CD4-positive, CD25-positive, alpha-beta regulatory T cell (primary cell): Measurements from ENCODE around the gene RRP15. TPM values are rescaled to one million over a fixed set of nuclear protein-coding genes. Genes with fewer than 3 reads are reported as not detected.
A peak's percentile ranks its signal among the peaks of the same experiment; 100 is the strongest.
"Not testable (repeated sequence)": the region's sequence is repeated elsewhere in the genome, so short reads cannot be mapped to it uniquely, and the experiment has no call there.

ENCODE experiments used
- ATAC-seq, 2 donors: fragments of 150-1000 bp; cut with Tn5 transposase; one replicate each; pipeline ENCODE4 v1.10.0; 2021; ENCODE audit warnings: low read depth in 2 of 2, moderate number of reproducible peaks in 2 of 2, moderate library complexity in 1 of 2
- DNase-seq, 3 donors: peaks; one replicate each; pipeline versions ENCODE4 v3.0.0 to v3.0.0-alpha.2; 2012 to 2022; ENCODE audit warnings: mixed read lengths in 1 of 3
- H3K27ac ChIP-seq: one replicate; pipeline ENCODE4 v1.7.0; 2013; ENCODE audit warnings: mild to moderate bottlenecking, low read length; ENCODE audit not compliant: insufficient read depth, poor library complexity, severe bottlenecking
- H3K27me3 ChIP-seq: one replicate; pipeline ENCODE4 v1.7.0; 2013; ENCODE audit warnings: low read length; ENCODE audit not compliant: control insufficient read depth, insufficient read depth
- H3K36me3 ChIP-seq: one replicate; pipeline ENCODE4 v1.7.0; 2013; ENCODE audit warnings: mild to moderate bottlenecking, low read length, moderate library complexity; ENCODE audit not compliant: control insufficient read depth, insufficient read depth
- H3K4me1 ChIP-seq: 2 replicates; pipeline ENCODE4 v1.7.0; 2013; ENCODE audit warnings: mild to moderate bottlenecking, low read length; ENCODE audit not compliant: insufficient read depth, control insufficient read depth, poor library complexity, severe bottlenecking
- H3K4me3 ChIP-seq: one replicate; pipeline ENCODE4 v1.7.0; 2013; ENCODE audit warnings: low read depth, mild to moderate bottlenecking, low read length, moderate library complexity
- H3K9me3 ChIP-seq, 2 experiments: 1 replicate in 1 of 2; 2 replicates in 1 of 2; pipeline ENCODE4 v1.7.0; 2013; ENCODE audit warnings: low read length in 2 of 2, mild to moderate bottlenecking in 1 of 2, moderate library complexity in 1 of 2; ENCODE audit not compliant: control insufficient read depth in 2 of 2
- H3K27ac Mint-ChIP-seq, 3 donors: one replicate each; pipeline ENCODE4 v1.8.0; 2020 to 2022; ENCODE audit warnings: mild to moderate bottlenecking in 3 of 3, mixed read lengths in 3 of 3, moderate library complexity in 2 of 3
- H3K27me3 Mint-ChIP-seq: one replicate; pipeline ENCODE4 v1.8.0; 2022; ENCODE audit warnings: mild to moderate bottlenecking, mixed read lengths
- H3K36me3 Mint-ChIP-seq: one replicate; pipeline ENCODE4 v1.8.0; 2020; ENCODE audit warnings: mixed read lengths
- H3K4me1 Mint-ChIP-seq, 4 donors: one replicate each; pipeline ENCODE4 v1.8.0; 2020 to 2022; ENCODE audit warnings: mixed read lengths in 4 of 4, mild to moderate bottlenecking in 1 of 4
- H3K4me3 Mint-ChIP-seq, 4 donors: one replicate each; pipeline ENCODE4 v1.8.0; 2020 to 2022; ENCODE audit warnings: mild to moderate bottlenecking in 4 of 4, mixed read lengths in 4 of 4, moderate library complexity in 3 of 4
- H3K9me3 Mint-ChIP-seq, 7 donors: one replicate each; pipeline ENCODE4 v1.8.0; 2020 to 2022; ENCODE audit warnings: mixed read lengths in 7 of 7, mild to moderate bottlenecking in 3 of 7, moderate library complexity in 2 of 7
- polyA plus RNA-seq, 4 donors: library from polyadenylated mRNA; unstranded; fragments of 300-500 nt; fragmentation: Illumina TruSeq; gene quantifications; one replicate each; pipeline ENCODE4 v1.2.3, GENCODE V29; 2021
- total RNA-seq: library from RNA; stranded (reverse); gene quantifications from one replicate; pipeline ENCODE4 v1.2.3, GENCODE V29; 2022

RRP15 gene
- total and polyA plus RNA-seq, 5 donors from 2014 or later: 9.2 to 22.8 (median 13.1) TPM

- DNase-seq (no peak), ATAC-seq (no peak)
- Mint-ChIP-seq H3K9me3 (no peaks in the 10 kb centered on the region), H3K27me3 (no peaks in the 10 kb centered on the region), H3K36me3 (peaks cover 33% of the 10 kb centered on the region), H3K4me1 (peaks cover 0 to 10% (median 3%) of the 10 kb centered on the region in 4 donors), H3K4me3 (no peak overlapping the region), H3K27ac (no peak overlapping the region)
- Histone ChIP-seq H3K9me3 (no peaks in the 10 kb centered on the region), H3K4me3 (no peak overlapping the region), H3K4me1 (peaks cover 4% of the 10 kb centered on the region), H3K36me3 (peaks cover 37% of the 10 kb centered on the region), H3K27ac (no peak overlapping the region), H3K27me3 (no peaks in the 10 kb centered on the region)
Measured at GRCh38 chr1:218305472-218306064, 20.5 kb downstream of the RRP15 start.

GRCh38 chr1:218312509-218312908, 27.4 kb downstream of the RRP15 start:
- Histone ChIP-seq H3K4me3 (no peak overlapping the region), H3K27me3 (no peaks in the 10 kb centered on the region), H3K27ac (no peak overlapping the region), H3K9me3 (no peaks in the 10 kb centered on the region), H3K36me3 (peaks cover 20% of the 10 kb centered on the region), H3K4me1 (no peaks in the 10 kb centered on the region)
- Mint-ChIP-seq H3K36me3 (peaks cover 35% of the 10 kb centered on the region), H3K9me3 (no peaks in the 10 kb centered on the region), H3K27ac (no peak overlapping the region), H3K27me3 (no peaks in the 10 kb centered on the region), H3K4me1 (peaks cover 0 to 5% (median 2%) of the 10 kb centered on the region in 4 donors), H3K4me3 (no peak overlapping the region)
- DNase-seq (no peak), ATAC-seq (no peak)

- Mint-ChIP-seq H3K27me3 (no peaks in the 10 kb centered on the region), H3K36me3 (peaks cover 37% of the 10 kb centered on the region), H3K9me3 (no peaks in the 10 kb centered on the region), H3K27ac (no peak overlapping the region), H3K4me3 (no peak overlapping the region), H3K4me1 (peaks cover 0 to 5% (median 2%) of the 10 kb centered on the region in 4 donors)
- H3K9me3 ChIP-seq: no peaks in the 10 kb centered on the region
- H3K4me1 ChIP-seq: no peaks in the 10 kb centered on the region
- H3K36me3 ChIP-seq: peaks cover 10% of the 10 kb centered on the region
- no peak for ATAC-seq
- no peak for DNase-seq
- no peak overlapping the region for H3K4me3 ChIP-seq
- H3K27ac ChIP-seq: no peak overlapping the region
- no peaks in the 10 kb centered on the region for H3K27me3 ChIP-seq
Measured at GRCh38 chr1:218314316-218314715, 29.2 kb downstream of the RRP15 start.

DNA sequence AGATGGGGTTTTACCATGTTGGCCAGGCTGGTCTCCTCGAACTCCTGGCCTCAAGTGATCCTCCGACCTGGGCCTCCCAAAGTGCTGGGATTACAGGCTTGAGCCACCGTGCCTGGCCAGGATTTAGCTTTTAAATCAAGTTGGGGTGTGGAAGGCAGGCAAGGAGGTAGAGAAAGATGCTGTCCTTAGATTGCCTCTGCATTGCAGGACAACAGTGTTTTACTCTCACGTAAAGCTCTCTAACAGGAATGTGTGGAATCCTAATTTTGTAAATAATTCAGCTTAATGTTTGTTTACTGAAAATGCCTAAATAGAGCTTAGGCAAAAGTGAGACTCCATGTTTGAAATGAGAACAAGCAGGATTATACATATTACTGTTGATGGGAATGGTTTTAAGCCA, 30.5 kb downstream of the RRP15 start:
- no peak overlapping the region for H3K27ac ChIP-seq
- no peak overlapping the region for H3K4me3 ChIP-seq
- Mint-ChIP-seq H3K27ac (no peak overlapping the region), H3K9me3 (peaks cover 0 to 4% (median 0%) of the 10 kb centered on the region in 7 donors), H3K27me3 (no peaks in the 10 kb centered on the region), H3K36me3 (peaks cover 34% of the 10 kb centered on the region), H3K4me1 (peaks cover 0 to 5% (median 2%) of the 10 kb centered on the region in 4 donors), H3K4me3 (no peak overlapping the region)
- H3K9me3 ChIP-seq: no peaks in the 10 kb centered on the region
- ATAC-seq: no peak
- H3K36me3 ChIP-seq: peaks cover 10% of the 10 kb centered on the region
- H3K4me1 ChIP-seq: no peaks in the 10 kb centered on the region
- DNase-seq: no peak
- H3K27me3 ChIP-seq: no peaks in the 10 kb centered on the region

DNA sequence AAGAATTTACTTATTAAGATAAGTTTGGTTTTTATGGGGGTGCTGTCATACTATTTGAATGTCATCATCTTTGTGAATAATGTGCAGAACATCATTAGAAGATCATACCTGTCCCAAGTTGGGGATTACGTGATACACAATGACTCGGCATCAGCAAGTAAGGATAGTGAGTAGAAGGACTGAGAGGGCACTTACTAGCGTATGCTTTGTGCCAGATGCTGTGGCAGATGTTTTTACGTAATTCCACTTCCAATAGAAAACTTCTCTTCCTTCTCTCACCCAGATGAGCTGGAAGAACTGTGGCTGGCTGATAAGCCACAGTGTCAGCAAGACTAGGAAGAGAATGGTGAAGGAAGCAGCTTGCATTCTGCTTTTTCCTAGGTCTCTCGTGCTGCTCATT, 32.0 kb downstream of the RRP15 start:
- no peaks in the 10 kb centered on the region for H3K27me3 Mint-ChIP-seq
- ATAC-seq: no peak
- H3K36me3 Mint-ChIP-seq: peaks cover 34% of the 10 kb centered on the region
- peaks cover 0 to 5% (median 2%) of the 10 kb centered on the region in 4 donors for H3K4me1 Mint-ChIP-seq
- H3K9me3 ChIP-seq: no peaks in the 10 kb centered on the region
- no peaks in the 10 kb centered on the region for H3K4me1 ChIP-seq
- H3K36me3 ChIP-seq: peaks cover 4% of the 10 kb centered on the region
- H3K27ac Mint-ChIP-seq: peak overlapping the region in 1 of 3 donors; percentile 69
- peaks cover 0 to 4% (median 0%) of the 10 kb centered on the region in 7 donors for H3K9me3 Mint-ChIP-seq
- no peak for DNase-seq
- no peak overlapping the region for H3K4me3 Mint-ChIP-seq
- H3K27ac ChIP-seq: no peak overlapping the region
- no peak overlapping the region for H3K4me3 ChIP-seq
- H3K27me3 ChIP-seq: no peaks in the 10 kb centered on the region

DNA sequence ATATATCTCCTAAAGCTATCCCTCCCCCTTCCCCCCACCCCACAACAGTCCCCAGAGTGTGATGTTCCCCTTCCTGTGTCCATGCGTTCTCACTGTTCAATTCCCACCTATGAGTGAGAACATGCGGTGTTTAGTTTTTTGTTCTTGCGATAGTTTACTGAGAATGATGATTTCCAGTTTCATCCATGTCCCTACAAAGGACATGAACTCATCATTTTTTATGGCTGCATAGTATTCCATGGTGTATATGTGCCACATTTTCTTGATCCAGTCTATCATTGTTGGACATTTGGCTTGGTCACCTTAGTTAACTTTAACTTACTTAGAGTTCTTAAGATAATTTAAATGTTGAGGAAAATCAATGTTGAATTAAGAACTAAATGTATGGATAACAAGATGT, 35.1 kb downstream of the RRP15 start:
- H3K4me1 ChIP-seq, H3K27ac ChIP-seq, H3K9me3 ChIP-seq, H3K4me1 Mint-ChIP-seq, DNase-seq, H3K4me3 ChIP-seq, H3K27me3 ChIP-seq, H3K27me3 Mint-ChIP-seq, H3K4me3 Mint-ChIP-seq, ATAC-seq, H3K9me3 Mint-ChIP-seq, H3K27ac Mint-ChIP-seq: not testable (repeated sequence)
- peaks cover 34% of the 10 kb centered on the region for H3K36me3 Mint-ChIP-seq
- H3K36me3 ChIP-seq: peaks cover 15% of the 10 kb centered on the region

DNA sequence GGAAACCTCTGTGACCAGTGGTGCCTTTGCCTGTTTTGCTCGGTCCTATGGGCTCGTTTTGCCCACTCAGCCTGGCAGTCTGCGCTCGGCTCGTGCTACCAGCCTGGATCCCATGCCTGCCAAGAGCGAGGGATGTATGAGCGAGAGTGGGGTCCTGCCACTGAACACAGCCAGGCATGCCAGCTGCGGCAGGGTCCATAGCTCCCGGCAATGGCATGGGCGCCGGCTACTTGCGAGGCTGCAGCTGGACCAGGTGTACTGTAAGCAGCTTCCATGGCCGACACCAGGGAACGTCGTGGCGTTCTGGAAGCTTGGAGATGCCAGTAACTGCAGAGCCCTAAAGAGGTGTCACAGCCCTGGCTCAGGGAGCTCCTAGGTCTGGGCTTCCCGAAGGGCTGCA, 37.7 kb downstream of the RRP15 start:
- no peak for ATAC-seq
- no peak overlapping the region for H3K27ac ChIP-seq
- no peaks in the 10 kb centered on the region for H3K9me3 ChIP-seq
- no peak overlapping the region for H3K4me3 ChIP-seq
- Mint-ChIP-seq H3K27me3 (no peaks in the 10 kb centered on the region), H3K4me3 (no peak overlapping the region), H3K36me3 (peaks cover 40% of the 10 kb centered on the region), H3K4me1 (peaks cover 0 to 3% (median 0%) of the 10 kb centered on the region in 4 donors), H3K27ac (peak overlapping the region in 1 of 3 donors; percentile 49), H3K9me3 (peaks cover 0 to 4% (median 0%) of the 10 kb centered on the region in 7 donors)
- DNase-seq: no peak
- no peaks in the 10 kb centered on the region for H3K27me3 ChIP-seq
- H3K4me1 ChIP-seq: no peaks in the 10 kb centered on the region
- peaks cover 10% of the 10 kb centered on the region for H3K36me3 ChIP-seq

DNA sequence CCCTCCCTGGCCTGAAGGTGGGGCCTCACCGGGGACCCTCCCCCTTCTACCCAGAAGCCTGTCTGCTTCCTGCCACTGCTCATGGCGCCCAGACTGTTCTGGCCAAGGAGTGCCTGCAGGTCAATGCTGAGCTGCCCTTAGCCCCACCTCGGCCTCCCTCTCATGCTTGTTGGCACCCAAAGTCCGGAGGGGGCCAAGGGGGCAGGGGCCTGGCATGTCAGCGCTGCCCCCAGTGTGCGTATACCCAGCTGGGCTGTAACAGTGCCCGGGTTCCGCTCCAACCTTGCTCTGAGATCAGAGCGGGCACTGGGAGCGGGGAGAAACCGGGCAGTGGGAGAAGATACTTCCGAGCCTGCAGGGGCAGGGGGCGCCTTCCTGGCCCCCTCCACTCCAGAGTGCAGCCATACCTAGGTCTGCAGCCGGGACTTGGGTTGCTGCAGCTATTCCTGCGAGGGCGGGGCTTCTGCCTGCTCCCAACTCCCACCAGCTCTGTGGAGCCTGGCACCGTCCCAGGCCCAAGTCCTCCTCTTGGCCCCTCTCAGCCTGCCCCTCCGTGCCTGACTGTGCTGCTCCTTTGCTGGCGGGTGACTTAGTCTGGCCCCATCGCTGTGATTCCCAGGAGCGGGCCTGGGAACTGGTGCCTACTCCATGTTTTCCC, 38.6 kb downstream of the RRP15 start:
- H3K27me3 ChIP-seq: no peaks in the 10 kb centered on the region
- H3K4me1 Mint-ChIP-seq: peaks cover 0 to 3% (median 0%) of the 10 kb centered on the region in 4 donors
- H3K27ac Mint-ChIP-seq: no peak overlapping the region
- no peak overlapping the region for H3K4me3 Mint-ChIP-seq
- no peak for DNase-seq
- H3K9me3 ChIP-seq: no peaks in the 10 kb centered on the region
- no peaks in the 10 kb centered on the region for H3K27me3 Mint-ChIP-seq
- H3K4me1 ChIP-seq: no peaks in the 10 kb centered on the region
- no peak for ATAC-seq
- peaks cover 0 to 4% (median 0%) of the 10 kb centered on the region in 7 donors for H3K9me3 Mint-ChIP-seq
- peaks cover 10% of the 10 kb centered on the region for H3K36me3 ChIP-seq
- H3K27ac ChIP-seq: no peak overlapping the region
- no peak overlapping the region for H3K4me3 ChIP-seq
- peaks cover 31% of the 10 kb centered on the region for H3K36me3 Mint-ChIP-seq
